Type B pancreatic cell (in vitro differentiated cells): ENCODE measurements around the gene SMIM29. TPM values are rescaled to one million over a fixed set of nuclear protein-coding genes. Genes with fewer than 3 reads are reported as not detected.

Experiments
- DNase-seq: peaks from one replicate; pipeline ENCODE4 v3.0.0; 2021; ENCODE audit warnings: mixed read lengths; ENCODE audit not compliant: unreplicated experiment; ENCODE audit errors: extremely low spot score
- H3K27ac Mint-ChIP-seq: 2 replicates; pipeline ENCODE4 v1.8.0; 2021; ENCODE audit warnings: mild to moderate bottlenecking, mixed read lengths
- H3K27me3 Mint-ChIP-seq: 2 replicates; pipeline ENCODE4 v1.8.0; 2021; ENCODE audit warnings: mixed read lengths
- H3K36me3 Mint-ChIP-seq: 2 replicates; pipeline ENCODE4 v1.8.0; 2021; ENCODE audit warnings: mixed read lengths
- H3K4me1 Mint-ChIP-seq: one replicate; pipeline ENCODE4 v1.8.0; 2021; ENCODE audit warnings: mixed read lengths; ENCODE audit not compliant: unreplicated experiment
- H3K4me3 Mint-ChIP-seq: 2 replicates; pipeline ENCODE4 v1.8.0; 2021; ENCODE audit warnings: mild to moderate bottlenecking, mixed read lengths
- H3K9me3 Mint-ChIP-seq: 2 replicates; pipeline ENCODE4 v1.8.0; 2021; ENCODE audit warnings: mixed read lengths
- CTCF ChIP-seq: fragments of 200-600 bp; sonication (generic); conservative IDR thresholded peaks from 2 replicates; pipeline ENCODE4 v1.5.0; 2021; ENCODE audit warnings: antibody characterized with exemption, mild to moderate bottlenecking
- total RNA-seq: library from RNA; stranded (reverse); gene quantifications from 2 replicates; pipeline ENCODE4 v1.2.1, GENCODE V29; 2021; ENCODE audit warnings: low replicate concordance

The SMIM29 gene
- total RNA-seq, 1 donor from 2014 or later: 16.0 TPM

GRCh38 chr6:34277763-34278112 lies 28.9 kb upstream of the SMIM29 start:
- H3K36me3 Mint-ChIP-seq: peaks cover 9% of the 10 kb centered on the region
- no peak for TF ChIP-seq CTCF
- no peak overlapping the region for H3K27ac Mint-ChIP-seq
- peaks cover 11% of the 10 kb centered on the region for H3K4me1 Mint-ChIP-seq
- H3K9me3 Mint-ChIP-seq: no peaks in the 10 kb centered on the region
- no peak overlapping the region for H3K4me3 Mint-ChIP-seq
- no peak for DNase-seq
- H3K27me3 Mint-ChIP-seq: no peaks in the 10 kb centered on the region

- Mint-ChIP-seq H3K27me3 (no peaks in the 10 kb centered on the region), H3K27ac (peak overlapping the region; percentile 7), H3K4me3 (no peak overlapping the region), H3K36me3 (peaks cover 6% of the 10 kb centered on the region), H3K9me3 (no peaks in the 10 kb centered on the region), H3K4me1 (peaks cover 11% of the 10 kb centered on the region)
- no peak for DNase-seq
- TF ChIP-seq CTCF: no peak
These were observed 28.3 kb upstream of the SMIM29 start for GRCh38 chr6:34276881-34277762.

GRCh38 chr6:34276191-34276590 lies 27.4 kb upstream of the SMIM29 start:
- no peak for DNase-seq
- Mint-ChIP-seq H3K4me3 (no peak overlapping the region), H3K27ac (peak overlapping the region; percentile 7)

GRCh38 chr6:34275128-34275804 lies 26.5 kb upstream of the SMIM29 start:
- Mint-ChIP-seq H3K27me3 (no peaks in the 10 kb centered on the region), H3K4me1 (peaks cover 11% of the 10 kb centered on the region), H3K27ac (no peak overlapping the region), H3K36me3 (no peaks in the 10 kb centered on the region), H3K9me3 (no peaks in the 10 kb centered on the region), H3K4me3 (no peak overlapping the region)
- TF ChIP-seq CTCF: no peak
- no peak for DNase-seq

More at GRCh38 chr6:34276191-34276590, 27.4 kb upstream of the SMIM29 start:
- Mint-ChIP-seq H3K4me1 (peaks cover 11% of the 10 kb centered on the region), H3K27me3 (no peaks in the 10 kb centered on the region), H3K36me3 (peaks cover 3% of the 10 kb centered on the region), H3K9me3 (no peaks in the 10 kb centered on the region)
- no peak for TF ChIP-seq CTCF

- Mint-ChIP-seq H3K36me3 (no peaks in the 10 kb centered on the region), H3K27ac (no peak overlapping the region), H3K9me3 (no peaks in the 10 kb centered on the region), H3K4me3 (no peak overlapping the region), H3K4me1 (peaks cover 11% of the 10 kb centered on the region), H3K27me3 (no peaks in the 10 kb centered on the region)
- no peak for DNase-seq
- TF ChIP-seq CTCF: no peak
These were observed 25.3 kb upstream of the SMIM29 start for GRCh38 chr6:34274129-34274528.
